Activated CD4-positive, alpha-beta T cell treated with anti-CD3 and anti-CD28 coated beads for 1 hour (primary cell): ENCODE data around the gene KIAA0040.
"Not testable (repeated sequence)": the region's sequence is repeated elsewhere in the genome, so short reads cannot be mapped to it uniquely, and the experiment has no call there.

Source experiments
- DNase-seq: peaks from one replicate; pipeline ENCODE4 v3.0.0-alpha.2; 2020

KIAA0040 gene

GRCh38 chr1:175133673-175134435, 58.7 kb downstream of the KIAA0040 start:
- DNase-seq, result no peak

- no peak for DNase-seq
Measured at GRCh38 chr1:175132436-175132835, 60.1 kb downstream of the KIAA0040 start.

- no peak for DNase-seq
Measured at GRCh38 chr1:175131095-175131494, 61.5 kb downstream of the KIAA0040 start.

- no peak for DNase-seq
Measured at GRCh38 chr1:175130649-175131045, 61.9 kb downstream of the KIAA0040 start.

GRCh38 chr1:175129997-175130648, 62.5 kb downstream of the KIAA0040 start:
- DNase-seq, result no peak

GRCh38 chr1:175129644-175129996, 63.0 kb downstream of the KIAA0040 start:
- DNase-seq, result no peak

GRCh38 chr1:175129182-175129581, 63.4 kb downstream of the KIAA0040 start:
- no peak for DNase-seq

GRCh38 chr1:175128523-175128922, 64.1 kb downstream of the KIAA0040 start:
- DNase-seq, result no peak

GRCh38 chr1:175127565-175127964, 65.0 kb downstream of the KIAA0040 start:
- no peak for DNase-seq

- no peak for DNase-seq
Measured at GRCh38 chr1:175126347-175126746, 66.2 kb downstream of the KIAA0040 start.

- no peak for DNase-seq
Measured at GRCh38 chr1:175124861-175125260, 67.7 kb downstream of the KIAA0040 start.

- no peak for DNase-seq
Measured at GRCh38 chr1:175120511-175120910, 72.1 kb downstream of the KIAA0040 start.

- no peak for DNase-seq
Measured at GRCh38 chr1:175118375-175119367, 73.9 kb downstream of the KIAA0040 start.

- no peak for DNase-seq
Measured at GRCh38 chr1:175116903-175117302, 75.7 kb downstream of the KIAA0040 start.

GRCh38 chr1:175116210-175116798, 76.3 kb downstream of the KIAA0040 start:
- DNase-seq, result no peak

- DNase-seq, result no peak
Measured at GRCh38 chr1:175114996-175115395, 77.6 kb downstream of the KIAA0040 start.

GRCh38 chr1:175108331-175108820, 84.2 kb downstream of the KIAA0040 start:
- DNase-seq, result not testable (repeated sequence)
